Right ventricle myocardium inferior (tissue), 1 donor: ENCODE data around the gene DAB1. TPM values are rescaled to one million over a fixed set of nuclear protein-coding genes. Genes with fewer than 3 reads are reported as not detected.
A peak's percentile ranks its signal among the peaks of the same experiment; 100 is the strongest.

Experiments
- ATAC-seq: fragments of 200-7000 bp; cut with Tn5 transposase; one replicate; pipeline ENCODE4 v1.9.1; 2020; ENCODE audit warnings: mild to moderate bottlenecking, moderate library complexity
- DNase-seq: peaks from one replicate; pipeline ENCODE4 v3.0.0; 2021; ENCODE audit errors: missing footprints
- intact Hi-C: fragments of 100-400 bp; cut with DNase I; formaldehyde crosslinking; loops from one replicate; pipeline ENCODE4 v1.11.0; 2022
- total RNA-seq: library from RNA; stranded (reverse); fragmentation: NEBNext Ultra II Directional; extraction: Animal tissue kit (Norgen Biotek cat#: 25700); gene quantifications from one replicate; pipeline ENCODE4 v1.2.1, GENCODE V29; 2021
- donor health status: DM: no; HTN: yes; CAD: no; lungs with severe emphysema.

The DAB1 gene
- total RNA-seq, 1 donor from 2014 or later = 9.0 TPM

DNA sequence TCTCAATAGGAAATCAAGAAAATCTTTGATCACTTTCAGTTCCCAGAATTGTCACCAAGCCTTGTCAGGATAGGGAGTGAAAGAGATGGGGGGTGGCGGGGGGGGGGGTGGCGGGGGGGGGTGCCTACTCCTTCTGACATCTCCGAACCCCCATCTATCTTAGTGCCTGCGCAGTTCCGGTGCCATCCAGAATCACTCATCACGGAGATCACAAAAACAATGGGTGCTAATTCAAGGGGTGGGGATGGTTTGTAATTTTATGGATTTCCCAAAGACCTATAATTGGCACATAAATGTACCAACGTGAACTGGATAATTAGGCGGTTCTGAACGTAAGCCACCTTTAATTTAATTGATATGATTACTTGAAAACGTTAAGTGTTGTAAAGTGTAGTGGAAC, 2.1 kb downstream of the DAB1 start:
- intact Hi-C loops = loop anchor here (2.0 to 10.0 kb wide), 4 partner anchors 60 to 739 kb away; no protein-coding TSS in a partner anchor
- no peak for DNase-seq
- no peak for ATAC-seq

DNA sequence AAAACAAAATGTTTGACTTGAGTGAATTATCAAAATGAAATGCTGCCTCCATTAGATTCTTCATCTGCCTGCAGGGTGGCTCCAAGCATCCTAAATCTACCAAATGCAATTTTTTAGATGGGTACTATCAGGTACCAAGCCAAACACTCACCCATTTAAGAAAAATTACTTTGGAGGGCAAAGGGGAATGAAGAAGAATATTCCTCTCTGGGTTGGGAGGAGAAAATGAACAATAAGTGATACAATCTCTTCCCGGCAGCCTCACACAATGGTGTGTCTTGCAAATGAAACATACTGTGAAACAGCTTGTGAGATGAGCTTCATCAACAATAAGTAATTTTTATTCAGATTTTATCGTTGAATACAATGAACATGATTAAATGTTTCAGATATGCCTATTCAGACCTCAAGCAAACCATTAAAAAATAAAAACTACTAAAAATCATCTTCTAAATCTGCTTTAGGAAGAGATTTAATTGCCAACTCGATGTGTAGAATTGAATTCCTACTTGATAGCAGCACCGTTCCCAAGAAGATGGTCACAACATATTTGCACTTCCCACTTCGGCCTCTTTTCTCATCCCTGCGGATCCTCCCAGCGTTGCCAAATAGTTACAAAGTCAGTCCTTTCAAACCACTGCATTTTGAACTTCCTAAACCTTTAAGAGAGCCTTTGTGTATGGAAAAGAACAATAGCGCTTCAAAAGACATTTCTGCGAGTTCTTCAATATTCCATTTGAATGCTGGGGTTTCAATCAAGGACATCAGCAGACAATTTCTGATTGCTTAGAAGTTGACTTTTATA, 2.7 kb downstream of the DAB1 start:
- intact Hi-C loops = loop anchor here (5.0 to 10.0 kb wide), 3 partner anchors 59 to 624 kb away; no protein-coding TSS in a partner anchor
- DNase-seq (no peak), ATAC-seq (no peak)

DNA sequence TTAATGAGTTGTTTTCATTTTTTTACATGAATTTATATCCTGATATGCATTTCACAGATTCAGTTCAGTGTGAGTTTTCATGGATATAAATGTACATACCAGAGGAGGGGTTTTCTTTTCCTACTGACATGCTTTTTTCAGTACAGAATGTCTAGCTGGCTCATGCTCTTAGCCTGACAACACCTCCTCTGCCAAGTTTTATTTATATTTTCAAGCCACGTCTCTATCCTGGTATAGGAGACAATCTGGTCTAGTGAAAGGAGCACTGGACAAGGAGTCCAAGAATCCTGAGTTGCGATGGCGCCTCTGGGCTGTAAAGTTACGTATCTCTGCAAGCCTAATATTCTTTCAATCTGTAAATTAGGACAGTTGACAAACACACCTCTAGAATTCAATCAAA, 4.9 kb downstream of the DAB1 start:
- intact Hi-C loops = no loop called here
- no peak for DNase-seq
- no peak for ATAC-seq

DNA sequence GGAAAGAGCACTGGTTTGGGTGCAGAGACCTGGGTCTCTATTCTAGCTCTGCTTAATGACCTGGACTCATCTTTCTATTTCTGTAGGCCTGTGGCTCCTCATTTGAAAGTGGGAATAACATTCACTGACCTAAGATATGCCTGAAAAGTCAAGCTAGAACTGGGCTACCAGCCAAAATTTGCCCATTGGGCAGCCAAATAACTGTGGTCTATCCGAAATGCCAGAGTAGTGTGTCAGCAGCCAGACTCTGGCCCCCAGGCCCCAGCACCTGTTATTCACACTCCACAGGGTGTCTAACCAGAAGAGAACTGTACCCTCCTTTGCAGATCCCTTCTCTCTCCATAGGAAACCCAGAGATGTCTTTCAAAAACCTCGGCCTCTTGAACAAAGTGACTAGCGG, 12.6 kb downstream of the DAB1 start:
- ATAC-seq = peak; percentile 23
- no peak for DNase-seq
- intact Hi-C loops = no loop called here

DNA sequence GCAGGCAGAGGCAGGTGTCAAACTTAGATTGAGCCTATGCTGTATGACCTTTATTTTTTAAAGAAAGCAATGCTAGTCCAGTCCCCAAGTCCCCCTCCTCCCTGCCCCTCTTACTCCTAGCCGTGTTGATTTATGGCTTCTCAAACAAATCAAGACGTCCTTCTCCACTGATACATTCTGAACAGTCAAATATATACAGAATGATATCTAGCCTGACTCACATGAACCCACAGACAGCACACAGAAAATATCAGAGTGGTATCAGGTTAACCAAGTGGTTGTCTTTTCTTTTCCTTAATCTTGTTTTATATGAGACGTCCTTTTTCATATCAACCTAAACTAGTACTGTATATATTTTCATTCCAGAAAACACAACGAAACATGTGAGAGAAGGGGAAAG, 13.4 kb downstream of the DAB1 start:
- no peak for DNase-seq
- ATAC-seq = no peak
- intact Hi-C loops = no loop called here

DNA sequence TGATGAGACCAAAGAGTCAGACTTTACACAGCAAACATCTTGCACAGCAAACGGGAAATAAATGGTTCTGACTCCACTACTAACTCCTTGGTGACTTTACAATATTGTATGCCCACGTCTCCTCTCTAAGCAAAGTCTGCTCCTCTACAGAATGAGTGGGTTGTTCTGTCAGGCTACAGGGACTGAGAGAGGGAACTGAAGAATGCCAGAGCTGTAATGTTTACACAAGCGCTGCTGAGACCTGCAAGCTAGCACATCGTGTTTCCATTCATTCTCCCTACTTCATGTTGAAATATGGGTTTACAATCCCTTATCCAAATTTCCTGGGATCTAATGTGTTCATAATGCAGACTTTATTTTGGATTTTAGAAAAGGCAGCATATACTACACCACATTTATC, 15.9 kb downstream of the DAB1 start:
- ATAC-seq = no peak
- intact Hi-C loops = no loop called here
- DNase-seq = no peak

DNA sequence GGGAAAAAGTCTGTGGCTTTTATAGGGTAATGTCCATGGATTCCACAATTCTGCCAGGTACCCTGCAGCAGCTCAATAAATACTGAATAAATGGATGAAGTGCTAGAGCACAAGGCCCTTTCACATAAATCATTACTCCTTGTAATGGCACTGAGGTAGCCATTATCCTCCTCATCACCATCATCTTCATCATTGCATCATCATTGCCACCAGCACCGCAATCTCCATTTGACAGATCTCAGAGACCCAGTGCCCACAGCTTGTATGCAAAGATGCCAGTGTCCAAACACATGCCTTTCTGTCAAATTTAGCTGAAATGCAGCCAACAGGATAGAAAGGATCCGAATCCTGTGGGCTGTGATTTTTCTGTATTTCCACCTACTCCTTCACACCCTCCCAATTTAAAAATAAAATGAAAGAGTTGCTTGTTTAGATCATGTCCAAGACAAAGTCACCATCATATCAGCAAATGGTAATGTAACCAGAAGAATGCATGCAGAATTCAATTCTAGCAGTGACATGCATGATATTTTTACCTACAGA, 17.4 kb downstream of the DAB1 start:
- intact Hi-C loops = no loop called here
- ATAC-seq (no peak), DNase-seq (no peak)

DNA sequence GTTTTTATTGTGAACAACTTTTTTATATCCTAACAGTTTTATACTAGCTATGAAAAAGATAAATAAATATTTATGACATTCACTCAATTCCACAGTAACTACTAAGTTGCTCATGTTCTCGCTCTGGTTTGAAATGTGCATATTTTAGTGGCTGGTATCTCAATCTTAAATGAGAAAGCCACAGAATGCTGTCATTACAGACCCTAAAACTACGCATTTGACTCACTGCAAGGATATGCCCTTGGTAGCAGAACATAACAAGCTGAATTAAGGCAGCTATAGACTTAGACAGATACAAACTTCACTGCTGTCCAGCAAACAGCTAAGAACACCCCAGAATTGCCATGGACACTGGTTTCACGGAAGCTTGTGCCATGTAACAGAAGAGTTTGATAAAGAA, 19.0 kb downstream of the DAB1 start:
- no peak for DNase-seq
- no peak for ATAC-seq
- intact Hi-C loops = no loop called here

DNA sequence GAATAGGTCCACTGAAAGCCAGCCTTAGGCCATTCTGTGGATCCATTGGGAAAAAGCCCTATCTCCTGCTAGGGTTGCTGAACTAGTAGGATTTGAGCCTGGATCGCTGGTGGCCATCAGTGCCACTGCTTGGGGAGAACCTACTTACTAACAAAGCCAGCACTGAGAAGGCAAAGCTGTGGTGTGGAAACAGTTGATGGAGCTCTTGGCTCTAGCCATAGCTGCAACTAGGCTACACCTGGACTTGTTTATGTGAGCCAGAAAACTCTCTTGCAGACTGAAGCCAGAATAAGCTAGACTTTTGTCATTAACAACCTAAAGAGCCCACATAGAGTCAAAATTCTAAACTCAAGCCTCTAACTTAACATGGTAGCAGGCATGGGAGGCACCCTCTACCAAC, 20.7 kb downstream of the DAB1 start:
- intact Hi-C loops = no loop called here
- DNase-seq (no peak), ATAC-seq (no peak)

DNA sequence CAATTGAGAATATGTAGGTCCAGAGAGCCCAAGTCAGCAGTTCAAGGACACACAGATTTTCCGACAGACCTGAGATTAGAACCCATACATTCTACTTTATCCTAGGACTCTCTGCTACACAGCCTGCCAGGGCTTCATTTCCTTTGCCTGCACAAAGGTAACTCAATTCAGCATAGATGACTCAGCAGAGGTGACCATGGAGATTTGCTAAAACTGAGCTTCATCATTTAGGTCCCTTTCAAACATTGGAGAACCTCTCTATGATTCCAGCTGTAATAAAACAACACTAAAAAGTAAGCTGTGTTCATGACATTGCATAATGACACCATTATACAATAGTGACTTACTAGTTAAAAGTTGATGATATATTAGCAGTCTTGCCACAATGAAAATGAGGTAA, 22.2 kb downstream of the DAB1 start:
- ATAC-seq = no peak
- no peak for DNase-seq
- intact Hi-C loops = no loop called here

DNA sequence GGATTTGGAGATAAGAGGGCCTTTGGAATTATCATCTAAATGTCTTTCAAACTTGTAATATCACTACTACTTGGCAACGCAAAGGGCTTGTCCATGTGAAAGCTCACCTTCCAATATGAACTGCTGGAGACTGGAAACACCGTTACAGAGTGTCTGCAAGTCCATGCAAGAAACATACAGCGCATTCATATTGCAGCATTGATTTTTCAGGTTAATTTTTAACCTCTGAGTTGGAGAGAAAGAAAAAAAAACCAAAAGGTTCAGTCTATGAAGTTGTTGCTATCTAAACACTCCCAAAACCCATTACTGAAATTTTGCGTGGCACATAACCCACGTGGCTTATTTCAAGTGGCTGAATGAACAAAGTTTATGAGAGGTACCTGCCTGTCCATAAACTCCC, 23.8 kb downstream of the DAB1 start:
- ATAC-seq = no peak
- intact Hi-C loops = no loop called here
- DNase-seq = no peak

DNA sequence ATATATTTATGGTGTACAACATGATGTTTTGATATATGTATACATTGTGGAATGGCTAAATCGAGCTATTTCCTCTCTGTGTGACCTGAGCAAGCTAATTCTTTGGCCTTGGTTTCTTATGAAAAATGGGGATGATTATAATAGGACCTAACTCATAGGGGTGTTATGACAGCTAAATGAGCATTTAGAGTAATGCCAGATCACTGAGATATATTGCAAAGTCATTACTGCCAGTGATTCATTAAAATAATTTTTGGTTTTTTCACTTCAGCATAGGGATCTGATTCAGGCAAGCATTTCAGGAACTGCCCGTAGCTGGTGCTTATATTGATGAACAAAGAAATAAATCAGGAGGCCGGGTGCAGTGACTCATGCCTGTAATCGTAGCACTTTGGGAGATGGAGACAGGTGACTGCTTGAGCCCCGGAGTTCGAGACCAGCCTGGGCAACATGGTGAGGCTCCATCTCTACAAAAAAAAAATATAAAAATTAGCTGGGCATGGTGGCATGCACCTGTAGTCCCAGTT, 30.7 kb downstream of the DAB1 start:
- ATAC-seq = no peak
- intact Hi-C loops = no loop called here
- DNase-seq = no peak

DNA sequence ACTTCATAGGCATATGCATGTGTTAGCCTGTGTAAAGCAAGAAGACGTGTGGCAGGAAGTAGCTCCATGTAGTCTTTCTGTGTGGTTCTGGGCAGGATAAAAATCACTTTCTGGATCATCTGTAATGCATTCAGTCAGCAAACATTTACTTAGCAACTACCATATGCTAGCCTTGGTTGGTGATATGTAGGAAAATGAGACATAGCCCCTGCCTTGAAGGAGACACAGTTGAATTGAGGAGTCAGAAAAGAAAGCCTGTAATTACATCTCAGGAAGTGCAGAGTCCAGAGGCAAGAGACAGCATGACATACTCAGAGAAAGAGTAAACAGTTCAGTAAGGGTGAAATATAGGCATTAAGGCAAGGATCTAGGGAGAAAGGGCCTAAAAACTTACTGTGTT, 38.5 kb downstream of the DAB1 start:
- DNase-seq = no peak
- no peak for ATAC-seq

DNA sequence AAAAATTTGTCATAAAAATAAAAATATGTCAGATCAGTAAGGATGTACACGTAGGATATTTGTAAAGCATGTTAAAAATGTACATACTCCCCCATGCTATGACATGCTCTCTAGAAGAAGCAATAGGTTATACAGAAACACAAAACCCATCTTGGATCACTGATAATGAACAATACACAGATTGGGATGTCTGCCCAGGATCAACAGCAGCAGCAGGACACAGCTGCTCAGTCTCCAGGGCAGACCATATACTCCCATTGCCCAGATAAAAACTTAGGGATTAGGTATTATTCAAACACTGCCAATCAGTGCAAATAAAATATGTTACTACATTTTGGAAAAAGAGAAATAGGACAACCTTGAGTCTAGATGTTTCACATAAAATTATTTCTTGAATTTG, 39.0 kb downstream of the DAB1 start:
- intact Hi-C loops = no loop called here
- ATAC-seq (no peak), DNase-seq (no peak)

More for the DNA sequence above, 38.5 kb downstream of the DAB1 start:
- intact Hi-C loops = no loop called here

DNA sequence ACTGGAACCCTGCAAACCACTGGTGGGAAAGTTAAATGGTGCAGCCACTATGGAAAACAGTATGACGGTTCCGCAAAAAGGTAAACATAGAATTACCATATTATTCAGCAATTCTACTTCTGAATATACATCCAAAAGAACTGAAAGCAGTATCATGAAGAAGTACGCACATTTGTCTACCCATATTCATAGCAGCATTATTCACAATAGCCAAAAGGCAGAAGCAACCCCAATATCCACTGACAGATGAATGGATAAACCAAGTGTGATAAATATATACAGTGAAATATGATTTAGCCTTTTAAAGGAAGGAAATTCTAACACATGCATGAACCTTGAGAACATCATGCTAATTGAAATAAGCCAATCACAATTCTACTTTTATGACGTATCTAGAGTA, 39.6 kb downstream of the DAB1 start:
- no peak for ATAC-seq
- intact Hi-C loops = no loop called here

DNA sequence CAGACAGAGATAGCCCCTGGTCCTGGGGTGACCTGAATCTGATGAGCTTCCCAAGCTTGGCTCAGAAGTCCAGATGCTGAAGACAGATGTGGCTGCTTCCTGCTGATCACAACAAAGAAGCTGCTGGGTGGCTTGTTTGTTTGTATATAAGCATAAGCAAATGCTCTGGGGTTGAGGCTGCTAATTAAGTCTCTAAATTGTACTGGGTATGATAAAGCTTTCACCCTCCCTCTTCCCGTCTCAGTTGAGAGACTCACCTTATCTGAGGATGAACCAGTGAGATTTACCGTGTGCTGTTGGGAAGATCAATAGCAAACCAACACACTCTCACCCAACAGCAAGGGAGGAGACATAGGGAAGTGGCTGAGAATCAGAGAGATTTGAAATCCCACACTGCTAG, 42.0 kb downstream of the DAB1 start:
- intact Hi-C loops = no loop called here
- ATAC-seq (no peak), DNase-seq (no peak)

More for the DNA sequence above, 39.6 kb downstream of the DAB1 start:
- DNase-seq = no peak

DNA sequence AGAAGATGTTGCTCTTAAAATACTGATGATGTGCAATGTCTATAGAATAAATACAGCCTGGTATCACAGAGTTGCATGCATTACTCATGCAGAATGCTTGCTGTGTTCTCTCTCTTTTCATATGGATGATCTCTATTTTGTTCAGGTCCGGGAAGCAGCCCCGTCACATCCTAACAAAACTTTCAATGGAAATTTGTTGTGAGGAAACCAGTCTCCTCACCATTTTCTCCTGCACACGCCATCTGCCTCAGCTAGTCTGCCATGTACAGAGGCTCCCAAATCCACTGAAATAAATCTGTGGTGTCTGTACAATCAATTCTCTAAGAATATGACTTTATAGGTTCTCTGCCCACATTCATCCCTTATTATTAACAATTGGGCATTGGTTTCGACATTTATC, 42.4 kb downstream of the DAB1 start:
- intact Hi-C loops = no loop called here
- no peak for ATAC-seq
- no peak for DNase-seq

DNA sequence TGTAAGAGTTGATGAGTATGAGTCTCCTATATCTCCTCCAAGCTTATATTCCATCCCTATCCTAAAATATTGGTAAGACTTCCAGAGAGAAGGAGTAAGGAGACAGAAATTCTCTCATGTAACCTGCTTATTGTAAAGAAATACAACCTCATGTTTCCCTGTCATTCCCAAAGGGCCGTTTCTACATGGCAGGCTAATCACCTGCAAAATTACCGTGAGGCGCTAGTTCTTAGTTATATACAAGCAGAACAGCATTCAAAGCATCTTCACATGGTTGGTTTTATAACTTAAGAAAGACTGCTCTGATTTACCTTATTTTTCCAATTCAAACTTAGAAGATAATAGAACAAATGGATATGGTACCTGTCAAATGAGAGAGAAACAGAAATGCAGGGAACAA, 42.9 kb downstream of the DAB1 start:
- DNase-seq (no peak), ATAC-seq (no peak)
- intact Hi-C loops = no loop called here

DNA sequence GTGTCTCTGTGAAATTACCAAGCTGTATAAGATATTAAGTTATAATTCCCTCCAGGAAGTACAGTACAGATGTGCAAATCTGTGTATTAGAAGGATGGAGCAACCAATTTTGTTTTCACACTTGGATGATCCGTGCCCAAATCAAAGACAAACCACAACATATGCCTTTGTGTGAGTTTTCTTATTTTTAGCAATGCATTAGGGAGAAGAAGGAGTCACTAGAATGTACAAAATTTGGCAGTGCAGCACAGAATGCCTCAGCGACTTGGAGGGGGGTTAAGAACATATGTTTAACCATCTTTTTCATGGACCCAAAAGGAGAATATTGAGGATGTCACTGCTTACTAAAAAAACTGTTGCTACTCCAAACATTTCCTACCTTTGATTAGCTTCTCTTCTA, 45.3 kb downstream of the DAB1 start:
- intact Hi-C loops = no loop called here
- ATAC-seq (no peak), DNase-seq (no peak)

DNA sequence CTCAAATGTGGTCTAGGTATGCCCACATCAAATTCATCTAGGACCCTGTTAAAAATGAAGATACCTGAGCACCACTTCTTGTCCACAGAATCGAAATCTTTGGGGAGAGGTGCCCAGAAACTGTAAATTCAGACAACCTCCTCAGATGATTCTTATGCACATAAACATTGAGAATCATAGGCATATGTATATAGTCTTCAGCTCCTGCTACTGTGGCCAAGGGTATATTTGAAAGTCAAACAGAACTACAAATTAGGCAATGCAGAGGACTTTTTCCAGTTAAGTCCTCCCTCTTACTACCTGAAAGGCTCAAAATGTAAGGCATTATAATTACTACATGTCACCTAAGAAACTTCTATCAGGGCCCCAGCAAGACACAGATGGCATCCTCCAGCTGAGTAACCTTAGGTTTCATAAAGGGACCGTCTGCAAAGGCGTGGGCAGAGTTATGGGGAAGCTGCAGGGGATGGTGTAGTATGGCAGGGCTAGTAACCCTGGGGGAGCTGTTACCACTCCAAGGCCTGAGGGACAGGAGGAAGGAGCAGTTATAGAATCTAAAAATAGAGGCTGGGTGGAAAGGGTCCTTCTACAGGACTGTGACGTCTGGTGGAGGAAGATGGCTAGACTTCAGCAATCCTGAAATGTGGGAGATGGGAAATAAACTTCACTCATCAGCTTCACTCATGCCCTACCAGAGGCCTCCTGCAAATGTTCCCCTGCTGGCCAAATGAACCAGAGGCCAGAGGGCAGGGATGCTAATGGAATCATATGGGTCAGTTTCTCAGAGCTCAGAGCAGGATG, 46.3 kb downstream of the DAB1 start:
- ATAC-seq = peak; percentile 39
- no peak for DNase-seq
- intact Hi-C loops = no loop called here
